Measurements from ENCODE around the gene CGB3. TPM values are rescaled to one million over a fixed set of nuclear protein-coding genes. Genes with fewer than 3 reads are reported as not detected.

CGB3 gene
- total RNA-seq, 1 experiment from 2014 or later: not detected

DNA sequence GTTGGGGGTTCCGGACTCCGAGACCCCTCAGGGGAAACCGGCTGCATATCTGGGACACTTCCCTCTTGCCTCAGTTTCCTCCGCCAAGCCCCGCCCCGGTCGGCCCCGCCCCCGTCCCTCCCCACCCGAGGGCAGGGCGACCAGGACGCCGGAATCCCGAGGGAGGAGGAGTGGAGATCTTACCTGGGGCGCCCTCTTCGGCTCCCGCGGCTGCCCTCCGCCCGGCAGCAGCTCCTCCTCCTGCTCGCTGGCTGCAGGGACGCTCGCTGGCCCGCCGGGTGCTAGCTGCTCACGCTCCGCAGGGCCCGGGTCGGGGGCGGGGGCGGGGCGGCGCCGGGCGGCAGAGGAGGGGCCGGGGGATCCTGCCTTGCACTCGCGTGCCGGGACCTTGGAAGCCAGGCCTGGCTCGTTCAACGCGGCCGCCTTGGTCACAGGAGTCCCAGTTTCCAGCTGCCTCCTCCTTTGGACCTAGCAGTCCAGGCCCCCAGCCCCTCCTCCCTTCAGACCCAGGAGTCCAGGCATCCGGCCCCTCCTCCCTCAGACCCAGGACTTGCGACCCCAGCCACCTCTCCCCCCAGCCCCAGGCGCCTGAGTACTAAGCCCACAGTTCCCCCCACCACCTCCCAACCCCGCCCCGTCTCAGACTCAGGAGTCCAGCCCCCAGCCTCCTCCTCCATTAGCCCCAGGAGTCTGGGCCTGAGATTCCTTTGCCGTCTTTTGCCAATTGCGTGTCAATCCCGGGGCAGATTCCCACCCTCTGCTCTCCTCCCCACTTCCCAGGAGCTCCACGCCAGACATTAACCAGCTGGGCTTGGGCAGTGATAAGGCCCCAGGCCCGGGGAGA, 40.9 kb upstream of the CGB3 start, which contains the start of gene NTF4:
NTF4 (minus strand) TSS at position 51 of the 844 bp plus-strand sequence. CDS start 2,821 bp downstream, outside the sequence.
- CTCF ChIA-PET: no interaction called here
- peak within 1 kb of the TSS; percentile 37; the same call in 1 of the 2 replicates for H3K4me3 ChIP-seq (ENCODE audit: low read length)
- no peaks in the 10 kb centered on the region for H3K4me1 ChIP-seq (ENCODE audit: insufficient read depth, low read length)
- no peaks in the 10 kb centered on the region for H3K79me2 ChIP-seq (ENCODE audit: low read length)
- no peaks in the 10 kb centered on the region for H3K9me2 ChIP-seq (replicated peaks; ENCODE audit: low read length)
- no peaks in the 10 kb centered on the region for H4K20me1 ChIP-seq (ENCODE audit: low read length)
- no peaks in the 10 kb centered on the region for H3F3A ChIP-seq (ENCODE audit: low read length, unreplicated experiment)
- peak within 1 kb of the TSS; percentile 54 for H3K4me2 ChIP-seq (ENCODE audit: low read length)
- no TSS peak for BruUV-seq (replicated peaks)
- POLR2A ChIA-PET (ENCODE audit: unreplicated experiment): no interaction called here
- no peaks in the 10 kb centered on the region for H3K9me3 ChIP-seq (ENCODE audit: low read length)
- H3K27ac ChIP-seq (ENCODE audit: low read length): no peak within 1 kb of the TSS
- TF ChIP-seq, protein P1, sequence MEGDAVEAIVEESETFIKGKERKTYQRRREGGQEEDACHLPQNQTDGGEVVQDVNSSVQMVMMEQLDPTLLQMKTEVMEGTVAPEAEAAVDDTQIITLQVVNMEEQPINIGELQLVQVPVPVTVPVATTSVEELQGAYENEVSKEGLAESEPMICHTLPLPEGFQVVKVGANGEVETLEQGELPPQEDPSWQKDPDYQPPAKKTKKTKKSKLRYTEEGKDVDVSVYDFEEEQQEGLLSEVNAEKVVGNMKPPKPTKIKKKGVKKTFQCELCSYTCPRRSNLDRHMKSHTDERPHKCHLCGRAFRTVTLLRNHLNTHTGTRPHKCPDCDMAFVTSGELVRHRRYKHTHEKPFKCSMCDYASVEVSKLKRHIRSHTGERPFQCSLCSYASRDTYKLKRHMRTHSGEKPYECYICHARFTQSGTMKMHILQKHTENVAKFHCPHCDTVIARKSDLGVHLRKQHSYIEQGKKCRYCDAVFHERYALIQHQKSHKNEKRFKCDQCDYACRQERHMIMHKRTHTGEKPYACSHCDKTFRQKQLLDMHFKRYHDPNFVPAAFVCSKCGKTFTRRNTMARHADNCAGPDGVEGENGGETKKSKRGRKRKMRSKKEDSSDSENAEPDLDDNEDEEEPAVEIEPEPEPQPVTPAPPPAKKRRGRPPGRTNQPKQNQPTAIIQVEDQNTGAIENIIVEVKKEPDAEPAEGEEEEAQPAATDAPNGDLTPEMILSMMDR (conservative IDR thresholded peaks at IDR 0.05; ENCODE audit: low read depth, low read length): no peak
- TF ChIP-seq EZH2 (IDR thresholded peaks at IDR 0.05; ENCODE audit: low read length, unreplicated experiment) (no peak), EZH2phosphoT487 (IDR thresholded peaks at IDR 0.05; ENCODE audit: borderline replicate concordance, low read length) (no peak)
- DNase-seq (peak; percentile 23), ATAC-seq (peak; percentile 84)
- H2AFZ ChIP-seq (ENCODE audit: low read length): no peak within 1 kb of the TSS
- intact Hi-C loops (cut with micrococcal nuclease): no loop called here
- H3K9ac ChIP-seq (ENCODE audit: low read length): no peak within 1 kb of the TSS
- no peaks in the 10 kb centered on the region for H3K27me3 ChIP-seq (ENCODE audit: low read length)
- no peaks in the 10 kb centered on the region for H3K36me3 ChIP-seq (ENCODE audit: low read depth, low read length)

DNA sequence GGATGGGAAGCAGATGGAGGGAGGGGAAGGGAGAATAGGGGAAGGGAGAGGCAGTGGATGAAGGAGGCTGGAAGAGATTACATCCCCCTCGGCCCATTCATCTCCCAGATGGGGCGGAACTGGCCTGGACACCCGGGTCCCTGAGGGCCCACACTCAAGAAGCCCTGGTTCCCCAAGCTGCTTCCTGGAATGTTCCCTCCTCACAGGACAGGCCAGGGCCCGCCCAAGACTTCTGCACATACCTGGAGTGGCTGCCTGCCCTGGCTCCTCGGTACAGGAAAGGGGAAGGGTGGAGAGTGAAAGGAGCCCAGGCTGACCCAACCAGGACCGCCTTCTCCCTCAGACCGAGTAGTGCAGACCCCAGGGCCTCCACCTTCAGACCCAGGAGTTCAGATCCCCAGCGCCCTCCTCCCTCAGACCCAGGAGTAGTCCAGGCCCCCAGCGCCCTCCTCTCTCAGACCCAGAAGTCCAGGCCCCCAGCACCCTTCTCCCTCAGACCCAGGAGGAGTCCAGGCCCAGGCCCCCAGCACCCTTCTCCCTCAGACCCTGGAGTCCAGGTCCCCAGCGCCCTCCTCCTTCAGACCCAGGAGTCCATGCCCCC, 40.0 kb upstream of the CGB3 start:
- Histone ChIP-seq H3F3A (ENCODE audit: low read length, unreplicated experiment) (no peaks in the 10 kb centered on the region), H3K79me2 (ENCODE audit: low read length) (no peaks in the 10 kb centered on the region), H2AFZ (ENCODE audit: low read length) (no peak overlapping the region), H3K9me2 (replicated peaks; ENCODE audit: low read length) (no peaks in the 10 kb centered on the region), H3K9ac (ENCODE audit: low read length) (no peak overlapping the region), H3K36me3 (ENCODE audit: low read depth, low read length) (no peaks in the 10 kb centered on the region), H3K27ac (ENCODE audit: low read length) (no peak overlapping the region), H3K4me1 (ENCODE audit: insufficient read depth, low read length) (no peaks in the 10 kb centered on the region), H3K4me2 (ENCODE audit: low read length) (peak overlapping the region; percentile 54; the same call in 1 of the 2 replicates), H4K20me1 (ENCODE audit: low read length) (no peaks in the 10 kb centered on the region), H3K9me3 (ENCODE audit: low read length) (no peaks in the 10 kb centered on the region), H3K27me3 (ENCODE audit: low read length) (no peaks in the 10 kb centered on the region), H3K4me3 (ENCODE audit: low read length) (peak overlapping the region; percentile 37; the same call in 1 of the 2 replicates)
- ChIA-PET CTCF (no interaction called here), POLR2A (ENCODE audit: unreplicated experiment) (no interaction called here)
- ATAC-seq: no peak
- DNase-seq: no peak
- intact Hi-C loops (cut with micrococcal nuclease): no loop called here
- TF ChIP-seq EZH2 (IDR thresholded peaks at IDR 0.05; ENCODE audit: low read length, unreplicated experiment): no peak
- TF ChIP-seq EZH2phosphoT487 (IDR thresholded peaks at IDR 0.05; ENCODE audit: borderline replicate concordance, low read length): no peak
- TF ChIP-seq, protein P1 (conservative IDR thresholded peaks at IDR 0.05; ENCODE audit: low read depth, low read length): no peak
- no TSS peak for BruUV-seq (replicated peaks)
